CD4-positive, alpha-beta memory T cell (primary cell): ENCODE results near the gene MMP19. TPM values are rescaled to one million over a fixed set of nuclear protein-coding genes. Genes with fewer than 3 reads are reported as not detected.

Source experiments
- CTCF ChIA-PET: fragments of 350-600 bp; sonication (Branson Sonifier 250); formaldehyde crosslinking; loops from one replicate; lab custom pipeline; 2021; ENCODE audit warnings: inconsistent platforms; ENCODE audit not compliant: partially characterized antibody; lab: Charles Lee
- POLR2A ChIA-PET: fragments of 350-600 bp; sonication (Branson Sonifier 250); formaldehyde crosslinking; loops from one replicate; lab custom pipeline; 2021; ENCODE audit not compliant: partially characterized antibody; lab: Charles Lee
- DNase-seq, 5 donors: peaks; one replicate each; pipeline versions ENCODE4 v3.0.0 to v3.0.0-alpha.2; 2020 to 2022; ENCODE audit warnings: mixed read lengths in 1 of 5
- H3K27ac ChIP-seq: one replicate; pipeline ENCODE4 v1.7.0; 2013; ENCODE audit warnings: low read depth, low read length
- H3K27me3 ChIP-seq: 2 replicates; pipeline ENCODE4 v1.7.0; 2013; ENCODE audit warnings: mild to moderate bottlenecking, low read length, moderate library complexity; ENCODE audit not compliant: insufficient read depth
- H3K36me3 ChIP-seq: 2 replicates; pipeline ENCODE4 v1.7.0; 2013; ENCODE audit warnings: mild to moderate bottlenecking, low read length, moderate library complexity; ENCODE audit not compliant: insufficient read depth
- H3K4me1 ChIP-seq: 2 replicates; pipeline ENCODE4 v1.7.0; 2013; ENCODE audit warnings: mild to moderate bottlenecking, low read length, moderate library complexity; ENCODE audit not compliant: insufficient read depth
- H3K4me3 ChIP-seq, 2 donors: one replicate each; pipeline ENCODE4 v1.7.0; 2013; ENCODE audit warnings: low read length in 2 of 2, mild to moderate bottlenecking in 1 of 2
- H3K9me3 ChIP-seq, 2 donors: one replicate each; pipeline ENCODE4 v1.7.0; 2013; ENCODE audit warnings: low read length in 2 of 2, control low read depth in 1 of 2; ENCODE audit not compliant: control insufficient read depth in 1 of 2
- H3K27ac Mint-ChIP-seq, 7 donors: one replicate each; pipeline ENCODE4 v1.8.0; 2020 to 2021; ENCODE audit warnings: mixed read lengths in 7 of 7, mild to moderate bottlenecking in 6 of 7, inconsistent platforms in 3 of 7, moderate library complexity in 3 of 7
- H3K27me3 Mint-ChIP-seq, 2 donors: one replicate each; pipeline ENCODE4 v1.8.0; 2020 to 2021; ENCODE audit warnings: mixed read lengths in 2 of 2
- H3K36me3 Mint-ChIP-seq, 2 donors: one replicate each; pipeline ENCODE4 v1.8.0; 2020 to 2021; ENCODE audit warnings: mixed read lengths in 2 of 2, inconsistent platforms in 1 of 2, mild to moderate bottlenecking in 1 of 2
- H3K4me1 Mint-ChIP-seq, 4 donors: one replicate each; pipeline ENCODE4 v1.8.0; 2020 to 2021; ENCODE audit warnings: mixed read lengths in 4 of 4, mild to moderate bottlenecking in 1 of 4
- H3K4me3 Mint-ChIP-seq, 8 donors: one replicate each; pipeline ENCODE4 v1.8.0; 2020 to 2021; ENCODE audit warnings: mixed read lengths in 8 of 8, mild to moderate bottlenecking in 7 of 8, moderate library complexity in 6 of 8, inconsistent platforms in 3 of 8
- H3K9me3 Mint-ChIP-seq, 8 donors: one replicate each; pipeline ENCODE4 v1.8.0; 2020 to 2021; ENCODE audit warnings: mixed read lengths in 8 of 8, mild to moderate bottlenecking in 5 of 8, inconsistent platforms in 3 of 8, moderate library complexity in 1 of 8
- intact Hi-C: fragments of 100-400 bp; cut with micrococcal nuclease; formaldehyde crosslinking; loops from one replicate; pipeline ENCODE4 v1.15.1; 2023
- polyA plus RNA-seq, 2 donors: library from polyadenylated mRNA; unstranded; fragments of 300-500 nt; fragmentation: Illumina TruSeq; gene quantifications; one replicate each; pipeline ENCODE4 v1.2.3, GENCODE V29; 2021
- total RNA-seq, 2 experiments: library from RNA; stranded (reverse); gene quantifications; one replicate each; pipeline ENCODE4 v1.2.3, GENCODE V29; 2021

The MMP19 gene
- total and polyA plus RNA-seq, 4 experiments from 2014 or later = 0.67 to 1.3 TPM; not detected in 2

- peak; percentile 25 to 52 (median 30) for DNase-seq
- Histone ChIP-seq H3K36me3 (no peaks in the 10 kb centered on the region), H3K4me1 (peaks cover 47% of the 10 kb centered on the region), H3K9me3 (no peaks in the 10 kb centered on the region), H3K4me3 (peak overlapping the region; percentile 88 to 93), H3K27ac (peak overlapping the region; percentile 59), H3K27me3 (no peaks in the 10 kb centered on the region)
- Mint-ChIP-seq H3K27ac (peak overlapping the region; percentile 89 to 97 (median 94)), H3K27me3 (no peaks in the 10 kb centered on the region), H3K36me3 (peaks cover 0 to 12% of the 10 kb centered on the region in 2 donors), H3K4me3 (peak overlapping the region; percentile 95 to 99 (median 98)), H3K4me1 (peaks cover 26 to 63% (median 38%) of the 10 kb centered on the region in 4 donors), H3K9me3 (no peaks in the 10 kb centered on the region)
- intact Hi-C loops = no loop called here
- POLR2A ChIA-PET = interaction anchor here (0.6 to 7.3 kb wide), 14 partner anchors 8 to 321 kb away, joined by 3 to 203 read pairs (median 8); partner anchors contain the start of genes DGKA, GDF11, ORMDL2 and PYM1
- CTCF ChIA-PET = interaction anchor here (0.6 to 3.5 kb wide), 11 partner anchors 8 to 529 kb away, joined by 3 to 39 read pairs (median 4); partner anchors contain the start of genes ORMDL2, SARNP and STAT2
Observed at GRCh38 chr12:55830601-55831446, 11.9 kb downstream of the MMP19 start.

GRCh38 chr12:55829967-55830600, 12.7 kb downstream of the MMP19 start:
- intact Hi-C loops = loop anchor here (1.0 to 10.0 kb wide), 7 partner anchors 13 to 805 kb away; partner anchors contain the start of genes BAZ2A, BLOC1S1, MYL6B and PYM1
- no peaks in the 10 kb centered on the region for H3K27me3 ChIP-seq
- Mint-ChIP-seq H3K4me3 (peak overlapping the region; percentile 95 to 99 (median 98)), H3K27me3 (no peaks in the 10 kb centered on the region), H3K36me3 (peaks cover 0 to 12% of the 10 kb centered on the region in 2 donors), H3K9me3 (no peaks in the 10 kb centered on the region), H3K4me1 (peaks cover 28 to 66% (median 41%) of the 10 kb centered on the region in 4 donors), H3K27ac (peak overlapping the region; percentile 89 to 97 (median 95))
- peak overlapping the region; percentile 59 for H3K27ac ChIP-seq
- H3K36me3 ChIP-seq = no peaks in the 10 kb centered on the region
- CTCF ChIA-PET = interaction anchor here (0.6 to 3.5 kb wide), 17 partner anchors 11 to 634 kb away, joined by 3 to 39 read pairs (median 4); partner anchors contain the start of genes BLOC1S1, ORMDL2, PYM1 and RAB5B
- DNase-seq = peak in 4 of 5 donors; percentile 18 to 55 (median 22)
- no peaks in the 10 kb centered on the region for H3K9me3 ChIP-seq
- H3K4me3 ChIP-seq = peak overlapping the region; percentile 88 to 93
- POLR2A ChIA-PET = interaction anchor here (0.5 to 7.3 kb wide), 32 partner anchors 9 to 486 kb away, joined by 3 to 203 read pairs (median 4); partner anchors contain the start of genes BLOC1S1, CNPY2, DGKA and GDF11
- H3K4me1 ChIP-seq = peaks cover 54% of the 10 kb centered on the region

GRCh38 chr12:55828357-55828756, 14.4 kb downstream of the MMP19 start:
- H3K36me3 ChIP-seq = no peaks in the 10 kb centered on the region
- H3K27me3 ChIP-seq = no peaks in the 10 kb centered on the region
- H3K4me3 ChIP-seq = peak overlapping the region; percentile 55 to 57
- POLR2A ChIA-PET = interaction anchor here (1.1 to 7.3 kb wide), 9 partner anchors 10 to 213 kb away, joined by 3 to 203 read pairs (median 14); partner anchors contain the start of genes DGKA, ORMDL2, PYM1 and RAB5B
- peaks cover 63% of the 10 kb centered on the region for H3K4me1 ChIP-seq
- Mint-ChIP-seq H3K36me3 (peaks cover 0 to 20% of the 10 kb centered on the region in 2 donors), H3K27me3 (no peaks in the 10 kb centered on the region), H3K4me3 (peak overlapping the region; percentile 95 to 99 (median 98)), H3K27ac (peak overlapping the region; percentile 89 to 97 (median 95)), H3K9me3 (no peaks in the 10 kb centered on the region), H3K4me1 (peaks cover 33 to 72% (median 44%) of the 10 kb centered on the region in 4 donors)
- DNase-seq = no peak
- peak overlapping the region; percentile 59 for H3K27ac ChIP-seq
- intact Hi-C loops = loop anchor here (10.0 kb wide), 1 partner anchor 806 kb away; the partner anchor contains the start of gene BAZ2A
- H3K9me3 ChIP-seq = no peaks in the 10 kb centered on the region
- CTCF ChIA-PET = interaction anchor here (1.9 to 3.5 kb wide), 3 partner anchors 9 to 112 kb away, joined by 13 to 39 read pairs (median 13); partner anchors contain the start of genes ORMDL2, PYM1 and SARNP

GRCh38 chr12:55827806-55828205, 14.9 kb downstream of the MMP19 start:
- no peaks in the 10 kb centered on the region for H3K9me3 Mint-ChIP-seq
- Histone ChIP-seq H3K4me3 (no peak overlapping the region), H3K36me3 (peaks cover 3% of the 10 kb centered on the region), H3K27ac (peak overlapping the region; percentile 59), H3K4me1 (peaks cover 63% of the 10 kb centered on the region), H3K27me3 (no peaks in the 10 kb centered on the region), H3K9me3 (no peaks in the 10 kb centered on the region)
- peak overlapping the region; percentile 73 to 95 (median 90) for H3K27ac Mint-ChIP-seq
- no peak for DNase-seq
- peak overlapping the region; percentile 64 to 99 (median 98) for H3K4me3 Mint-ChIP-seq
- intact Hi-C loops = loop anchor here (10.0 kb wide), 1 partner anchor 807 kb away; the partner anchor contains the start of gene BAZ2A
- H3K27me3 Mint-ChIP-seq = no peaks in the 10 kb centered on the region
- peaks cover 33 to 72% (median 44%) of the 10 kb centered on the region in 4 donors for H3K4me1 Mint-ChIP-seq
- H3K36me3 Mint-ChIP-seq = peaks cover 0 to 26% of the 10 kb centered on the region in 2 donors
- CTCF ChIA-PET = interaction anchor here (1.0 to 3.5 kb wide), 3 partner anchors 9 to 113 kb away, joined by 5 to 39 read pairs (median 13); partner anchors contain the start of genes ORMDL2 and SARNP
- POLR2A ChIA-PET = interaction anchor here (1.5 to 7.3 kb wide), 4 partner anchors 9 to 146 kb away, joined by 4 to 203 read pairs (median 88); partner anchors contain the start of genes DGKA, ORMDL2, PYM1 and RAB5B

GRCh38 chr12:55824726-55825125, 18.0 kb downstream of the MMP19 start:
- H3K36me3 Mint-ChIP-seq = peaks cover 13 to 44% of the 10 kb centered on the region in 2 donors
- POLR2A ChIA-PET = interaction anchor here (0.6 to 1.7 kb wide), 7 partner anchors 103 to 305 kb away, joined by 3 to 6 read pairs (median 3); partner anchors contain the start of genes PYM1 and RAB5B
- peak overlapping the region in 6 of 7 donors; percentile 18 to 95 (median 77) for H3K27ac Mint-ChIP-seq
- CTCF ChIA-PET = interaction anchor here (1.2 to 1.8 kb wide), 3 partner anchors 86 to 149 kb away, joined by 3 to 7 read pairs (median 4); partner anchors contain the start of gene RAB5B
- Histone ChIP-seq H3K4me3 (no peak overlapping the region), H3K4me1 (peaks cover 48% of the 10 kb centered on the region), H3K36me3 (peaks cover 32% of the 10 kb centered on the region), H3K27me3 (no peaks in the 10 kb centered on the region), H3K9me3 (no peaks in the 10 kb centered on the region), H3K27ac (peak overlapping the region; percentile 13)
- no peak for DNase-seq
- H3K4me3 Mint-ChIP-seq = peak overlapping the region in 2 of 8 donors; percentile 17 to 25
- peaks cover 19 to 43% (median 31%) of the 10 kb centered on the region in 4 donors for H3K4me1 Mint-ChIP-seq
- H3K27me3 Mint-ChIP-seq = no peaks in the 10 kb centered on the region
- H3K9me3 Mint-ChIP-seq = no peaks in the 10 kb centered on the region
- intact Hi-C loops = loop anchor here (10.0 kb wide), 1 partner anchor 810 kb away; the partner anchor contains the start of gene BAZ2A

GRCh38 chr12:55823419-55823818, 19.3 kb downstream of the MMP19 start:
- Histone ChIP-seq H3K9me3 (no peaks in the 10 kb centered on the region), H3K27me3 (no peaks in the 10 kb centered on the region), H3K4me1 (peaks cover 56% of the 10 kb centered on the region), H3K4me3 (no peak overlapping the region), H3K27ac (no peak overlapping the region), H3K36me3 (peaks cover 39% of the 10 kb centered on the region)
- peaks cover 17 to 48% of the 10 kb centered on the region in 2 donors for H3K36me3 Mint-ChIP-seq
- intact Hi-C loops = loop anchor here (10.0 kb wide), 1 partner anchor 811 kb away; the partner anchor contains the start of gene BAZ2A
- peak overlapping the region in 6 of 7 donors; percentile 37 to 86 (median 58) for H3K27ac Mint-ChIP-seq
- no peak overlapping the region for H3K4me3 Mint-ChIP-seq
- H3K4me1 Mint-ChIP-seq = peaks cover 25 to 34% (median 32%) of the 10 kb centered on the region in 4 donors
- H3K27me3 Mint-ChIP-seq = no peaks in the 10 kb centered on the region
- CTCF ChIA-PET = interaction anchor here (0.9 to 1.8 kb wide), 2 partner anchors 85 to 103 kb away, joined by 3 to 7 read pairs; no protein-coding TSS in a partner anchor
- POLR2A ChIA-PET = interaction anchor here (1.1 to 1.6 kb wide), 4 partner anchors 80 to 222 kb away, joined by 3 to 5 read pairs (median 5); partner anchors contain the start of gene RAB5B
- H3K9me3 Mint-ChIP-seq = no peaks in the 10 kb centered on the region
- no peak for DNase-seq
